Naive thymus-derived CD4-positive, alpha-beta T cell (primary cell): ENCODE measurements around the gene DNM1L. TPM values are rescaled to one million over a fixed set of nuclear protein-coding genes. Genes with fewer than 3 reads are reported as not detected.
A peak's percentile ranks its signal among the peaks of the same experiment; 100 is the strongest.

Experiments used
- ATAC-seq: fragments of 150-1000 bp; cut with Tn5 transposase; 2 replicates; pipeline ENCODE4 v1.10.0; 2021; ENCODE audit warnings: mild to moderate bottlenecking, moderate library complexity
- CTCF ChIA-PET: fragments of 350-600 bp; sonication (Branson Sonifier 250); formaldehyde crosslinking; loops from one replicate; lab custom pipeline; 2021; ENCODE audit warnings: antibody characterized with exemption; lab: Charles Lee
- POLR2A ChIA-PET: fragments of 350-600 bp; sonication (Branson Sonifier 250); formaldehyde crosslinking; loops from one replicate; lab custom pipeline; 2021; ENCODE audit warnings: antibody characterized with exemption, inconsistent platforms; lab: Charles Lee
- DNase-seq, 9 donors: peaks; one replicate each; pipeline versions ENCODE4 v3.0.0 to v3.0.0-alpha.2; 2020 to 2022; ENCODE audit warnings: mixed read lengths in 1 of 9
- H3K27ac ChIP-seq: one replicate; pipeline ENCODE4 v1.7.0; 2013; ENCODE audit warnings: mild to moderate bottlenecking, low read depth, low read length, moderate library complexity
- H3K27me3 ChIP-seq, 2 donors: one replicate each; pipeline ENCODE4 v1.7.0; 2013; ENCODE audit warnings: low read length in 2 of 2, mild to moderate bottlenecking in 2 of 2, moderate library complexity in 2 of 2; ENCODE audit not compliant: control insufficient read depth in 2 of 2, insufficient read depth in 2 of 2
- H3K36me3 ChIP-seq, 3 experiments: 1 replicate in 2 of 3; 2 replicates in 1 of 3; pipeline ENCODE4 v1.7.0; 2013; ENCODE audit warnings: low read length in 3 of 3, mild to moderate bottlenecking in 3 of 3, moderate library complexity in 1 of 3; ENCODE audit not compliant: insufficient read depth in 3 of 3, control insufficient read depth in 2 of 3
- H3K4me1 ChIP-seq, 2 donors: one replicate each; pipeline ENCODE4 v1.7.0; 2013; ENCODE audit warnings: low read length in 2 of 2, mild to moderate bottlenecking in 2 of 2, moderate library complexity in 1 of 2; ENCODE audit not compliant: control insufficient read depth in 2 of 2, insufficient read depth in 2 of 2
- H3K4me3 ChIP-seq: 2 replicates; pipeline ENCODE4 v1.7.0; 2013; ENCODE audit warnings: mild to moderate bottlenecking, low read length
- H3K9me3 ChIP-seq, 3 experiments: 1 replicate in 2 of 3; 2 replicates in 1 of 3; pipeline ENCODE4 v1.7.0; 2013; ENCODE audit warnings: low read length in 3 of 3; ENCODE audit not compliant: control insufficient read depth in 2 of 3
- H3K27ac Mint-ChIP-seq, 9 donors: one replicate each; pipeline ENCODE4 v1.8.0; 2020 to 2022; ENCODE audit warnings: mixed read lengths in 9 of 9, mild to moderate bottlenecking in 8 of 9, moderate library complexity in 5 of 9, inconsistent platforms in 2 of 9
- H3K27me3 Mint-ChIP-seq, 5 donors: one replicate each; pipeline ENCODE4 v1.8.0; 2021 to 2022; ENCODE audit warnings: mixed read lengths in 5 of 5, mild to moderate bottlenecking in 1 of 5
- H3K36me3 Mint-ChIP-seq, 5 donors: one replicate each; pipeline ENCODE4 v1.8.0; 2020 to 2022; ENCODE audit warnings: mixed read lengths in 5 of 5, mild to moderate bottlenecking in 3 of 5, inconsistent platforms in 1 of 5
- H3K4me1 Mint-ChIP-seq, 7 donors: one replicate each; pipeline ENCODE4 v1.8.0; 2020 to 2022; ENCODE audit warnings: mixed read lengths in 7 of 7, mild to moderate bottlenecking in 3 of 7, inconsistent platforms in 1 of 7
- H3K4me3 Mint-ChIP-seq, 10 donors: one replicate each; pipeline ENCODE4 v1.8.0; 2020 to 2022; ENCODE audit warnings: mild to moderate bottlenecking in 10 of 10, mixed read lengths in 10 of 10, moderate library complexity in 6 of 10, inconsistent platforms in 2 of 10
- H3K9me3 Mint-ChIP-seq, 11 donors: one replicate each; pipeline ENCODE4 v1.8.0; 2020 to 2022; ENCODE audit warnings: mixed read lengths in 11 of 11, mild to moderate bottlenecking in 4 of 11, inconsistent platforms in 1 of 11, moderate library complexity in 1 of 11
- intact Hi-C, 2 donors: fragments of 100-400 bp; cut with micrococcal nuclease; formaldehyde crosslinking; loops; one replicate each; pipeline ENCODE4 v1.15.1; 2023
- polyA plus RNA-seq, 2 donors: library from polyadenylated mRNA; unstranded; fragments of 300-500 nt; fragmentation: Illumina TruSeq; gene quantifications; one replicate each; pipeline ENCODE4 v1.2.3, GENCODE V29; 2021
- total RNA-seq, 6 experiments: library from RNA in 5 of 6; stranded (reverse) in 5 of 6; gene quantifications; 1 replicate in 5 of 6; 2 replicates in 1 of 6; pipeline ENCODE4 v1.2.3 and lab custom pipeline; 2021 to 2026

Gene DNM1L
- total and polyA plus RNA-seq, 7 experiments from 2014 or later: 17.4 to 68.4 (median 51.9) TPM

- ChIA-PET CTCF (interaction anchor here (1.1 kb wide), 1 partner anchor 1019 kb away, joined by 3 read pairs; no protein-coding TSS in a partner anchor), POLR2A (no interaction called here)
- Histone ChIP-seq H3K27me3 (no peaks in the 10 kb centered on the region), H3K36me3 (no peaks in the 10 kb centered on the region), H3K4me1 (no peaks in the 10 kb centered on the region), H3K9me3 (no peaks in the 10 kb centered on the region), H3K4me3 (no peak overlapping the region), H3K27ac (no peak overlapping the region)
- DNase-seq: no peak
- Mint-ChIP-seq H3K27ac (no peak overlapping the region), H3K4me1 (peaks cover 0 to 3% (median 0%) of the 10 kb centered on the region in 7 donors), H3K27me3 (peaks cover 0 to 4% (median 0%) of the 10 kb centered on the region in 5 donors), H3K36me3 (peaks cover 0 to 3% (median 0%) of the 10 kb centered on the region in 5 donors), H3K9me3 (peaks cover 0 to 27% (median 11%) of the 10 kb centered on the region in 11 donors), H3K4me3 (no peak overlapping the region)
- intact Hi-C loops: loop anchor here (1.0 to 10.0 kb wide), 4 partner anchors 217 to 1917 kb away; partner anchors contain the start of gene CAPRIN2 (in 1 of the 2)
- ATAC-seq: no peak
These were observed 6.9 kb upstream of the DNM1L start for GRCh38 chr12:32671930-32672780.

- H3K36me3 ChIP-seq: no peaks in the 10 kb centered on the region
- Mint-ChIP-seq H3K4me1 (peaks cover 16 to 39% (median 31%) of the 10 kb centered on the region in 7 donors), H3K27me3 (no peaks in the 10 kb centered on the region), H3K4me3 (peak overlapping the region; percentile 83 to 97 (median 93)), H3K36me3 (peaks cover 0 to under 1% (median 0%) of the 10 kb centered on the region in 5 donors), H3K27ac (peak overlapping the region; percentile 49 to 94 (median 88)), H3K9me3 (no peaks in the 10 kb centered on the region)
- ATAC-seq (no peak), DNase-seq (no peak)
- CTCF ChIA-PET: no interaction called here
- H3K27ac ChIP-seq: peak overlapping the region; percentile 82
- POLR2A ChIA-PET: interaction anchor here (0.7 kb wide), 2 partner anchors 75 kb away, joined by 3 to 4 read pairs; no protein-coding TSS in a partner anchor
- peaks cover 9 to 11% of the 10 kb centered on the region in 2 donors for H3K4me1 ChIP-seq
- intact Hi-C loops: loop anchor here (1.0 to 10.0 kb wide), 16 partner anchors 19 to 1983 kb away; partner anchors contain the start of genes ALG10 (in 2 of the 2), CAPRIN2 (in 2 of the 2), ETFBKMT (in 2 of the 2) and SINHCAF (in 2 of the 2)
- H3K4me3 ChIP-seq: peak overlapping the region; percentile 83
- H3K27me3 ChIP-seq: no peaks in the 10 kb centered on the region
- no peaks in the 10 kb centered on the region for H3K9me3 ChIP-seq
These were observed 778 bp downstream of the DNM1L start for GRCh38 chr12:32679920-32680237.

- peaks cover 9 to 11% of the 10 kb centered on the region in 2 donors for H3K4me1 ChIP-seq
- no peaks in the 10 kb centered on the region for H3K27me3 Mint-ChIP-seq
- peaks cover 0 to 10% (median 5%) of the 10 kb centered on the region in 5 donors for H3K36me3 Mint-ChIP-seq
- H3K36me3 ChIP-seq: no peaks in the 10 kb centered on the region
- H3K4me1 Mint-ChIP-seq: peaks cover 19 to 39% (median 31%) of the 10 kb centered on the region in 7 donors
- H3K27me3 ChIP-seq: no peaks in the 10 kb centered on the region
- DNase-seq (no peak), ATAC-seq (no peak)
- no peak overlapping the region for H3K27ac Mint-ChIP-seq
- intact Hi-C loops: loop anchor here (2.0 to 5.0 kb wide), 2 partner anchors 18 to 283 kb away; partner anchors contain the start of gene FGD4 (in 1 of the 2)
- no peaks in the 10 kb centered on the region for H3K9me3 Mint-ChIP-seq
- H3K4me3 Mint-ChIP-seq: peak overlapping the region in 8 of 10 donors; percentile 83 to 97 (median 93)
- H3K4me3 ChIP-seq: peak overlapping the region; percentile 83
- ChIA-PET CTCF (no interaction called here), POLR2A (interaction anchor here (0.6 kb wide), 1 partner anchor 723 kb away, joined by 3 read pairs; no protein-coding TSS in a partner anchor)
- H3K9me3 ChIP-seq: no peaks in the 10 kb centered on the region
- no peak overlapping the region for H3K27ac ChIP-seq
These were observed 1.7 kb downstream of the DNM1L start for GRCh38 chr12:32680787-32681186.

GRCh38 chr12:32681272-32681671 lies 2.2 kb downstream of the DNM1L start:
- Mint-ChIP-seq H3K9me3 (no peaks in the 10 kb centered on the region), H3K27ac (peak overlapping the region in 1 of 9 donors; percentile 46), H3K27me3 (no peaks in the 10 kb centered on the region), H3K36me3 (peaks cover 0 to 10% (median 8%) of the 10 kb centered on the region in 5 donors), H3K4me3 (peak overlapping the region in 6 of 10 donors; percentile 19 to 93 (median 40)), H3K4me1 (peaks cover 20 to 42% (median 33%) of the 10 kb centered on the region in 7 donors)
- intact Hi-C loops: loop anchor here (2.0 to 5.0 kb wide), 2 partner anchors 18 to 284 kb away; partner anchors contain the start of gene FGD4 (in 1 of the 2)
- no peak overlapping the region for H3K4me3 ChIP-seq
- H3K27ac ChIP-seq: no peak overlapping the region
- no peaks in the 10 kb centered on the region for H3K36me3 ChIP-seq
- ChIA-PET POLR2A (interaction anchor here (0.6 kb wide), 1 partner anchor 723 kb away, joined by 3 read pairs; no protein-coding TSS in a partner anchor), CTCF (no interaction called here)
- DNase-seq (no peak), ATAC-seq (no peak)
- no peaks in the 10 kb centered on the region for H3K9me3 ChIP-seq
- no peaks in the 10 kb centered on the region for H3K27me3 ChIP-seq
- peaks cover 9 to 11% of the 10 kb centered on the region in 2 donors for H3K4me1 ChIP-seq

- H3K27ac Mint-ChIP-seq: no peak overlapping the region
- peaks cover 22 to 60% (median 51%) of the 10 kb centered on the region in 7 donors for H3K4me1 Mint-ChIP-seq
These were observed 7.2 kb downstream of the DNM1L start for GRCh38 chr12:32686340-32686739.

GRCh38 chr12:32688786-32689185 lies 9.7 kb downstream of the DNM1L start:
- no peak overlapping the region for H3K27ac ChIP-seq
- no peaks in the 10 kb centered on the region for H3K36me3 ChIP-seq
- ChIA-PET CTCF (interaction anchor here (0.6 kb wide), 1 partner anchor 1285 kb away, joined by 4 read pairs; no protein-coding TSS in a partner anchor), POLR2A (interaction anchor here (0.6 kb wide), 1 partner anchor 1029 kb away, joined by 3 read pairs; the partner anchor contains the start of gene ETFBKMT)
- intact Hi-C loops: no loop called here
- H3K27me3 Mint-ChIP-seq: no peaks in the 10 kb centered on the region
- H3K27ac Mint-ChIP-seq: no peak overlapping the region
- peaks cover 0 to 22% (median 19%) of the 10 kb centered on the region in 5 donors for H3K36me3 Mint-ChIP-seq
- H3K4me3 Mint-ChIP-seq: no peak overlapping the region
- H3K4me1 Mint-ChIP-seq: peaks cover 22 to 66% (median 45%) of the 10 kb centered on the region in 7 donors
- H3K27me3 ChIP-seq: no peaks in the 10 kb centered on the region
- no peaks in the 10 kb centered on the region for H3K9me3 Mint-ChIP-seq
- H3K4me1 ChIP-seq: no peaks in the 10 kb centered on the region
- DNase-seq (no peak), ATAC-seq (no peak)
- H3K4me3 ChIP-seq: no peak overlapping the region
- no peaks in the 10 kb centered on the region for H3K9me3 ChIP-seq

More at GRCh38 chr12:32686340-32686739, 7.2 kb downstream of the DNM1L start:
- peaks cover 0 to 20% (median 16%) of the 10 kb centered on the region in 5 donors for H3K36me3 Mint-ChIP-seq
- no peaks in the 10 kb centered on the region for H3K27me3 ChIP-seq
- H3K4me3 Mint-ChIP-seq: no peak overlapping the region
- DNase-seq (no peak), ATAC-seq (no peak)
- H3K4me1 ChIP-seq: no peaks in the 10 kb centered on the region
- no peaks in the 10 kb centered on the region for H3K9me3 Mint-ChIP-seq
- intact Hi-C loops: no loop called here
- H3K36me3 ChIP-seq: no peaks in the 10 kb centered on the region
- H3K27me3 Mint-ChIP-seq: no peaks in the 10 kb centered on the region
- ChIA-PET CTCF (no interaction called here), POLR2A (no interaction called here)
- no peaks in the 10 kb centered on the region for H3K9me3 ChIP-seq
- H3K27ac ChIP-seq: no peak overlapping the region
- H3K4me3 ChIP-seq: no peak overlapping the region
